Tibial nerve (tissue), 4 donors: Measurements from ENCODE around the gene WFDC11. TPM values are rescaled to one million over a fixed set of nuclear protein-coding genes. Genes with fewer than 3 reads are reported as not detected.
"Not testable (repeated sequence)": the region's sequence is repeated elsewhere in the genome, so short reads cannot be mapped to it uniquely, and the experiment has no call there.

ENCODE experiments used
- DNase-seq, 2 donors: peaks; one replicate each; pipeline ENCODE4 v3.0.0-alpha.2; 2019; ENCODE audit warnings: low spot score in 2 of 2
- H3K27ac ChIP-seq, 4 donors: fragments of 200-600 bp; sonication (generic) in 3 of 4; one replicate each; pipeline ENCODE4 v1.5.1; 2017 to 2019; ENCODE audit warnings: mild to moderate bottlenecking in 1 of 4
- H3K27me3 ChIP-seq, 2 donors: fragments of 200-600 bp; sonication (generic) in 1 of 2; one replicate each; pipeline versions ENCODE4 v1.5.1 to v1.6.0; 2017 to 2019
- H3K36me3 ChIP-seq, 3 donors: fragments of 200-600 bp; sonication (generic); one replicate each; pipeline ENCODE4 v1.5.1; 2018 to 2019
- H3K4me1 ChIP-seq, 4 donors: fragments of 200-600 bp; sonication (generic) in 3 of 4; one replicate each; pipeline ENCODE4 v1.5.1; 2017 to 2019
- H3K4me3 ChIP-seq, 4 donors: fragments of 200-600 bp; sonication (generic) in 3 of 4; one replicate each; pipeline ENCODE4 v1.5.1; 2017 to 2019; ENCODE audit warnings: mild to moderate bottlenecking in 1 of 4, moderate library complexity in 1 of 4
- H3K9me3 ChIP-seq, 4 donors: fragments of 200-600 bp; sonication (generic) in 3 of 4; one replicate each; pipeline ENCODE4 v1.5.1; 2017 to 2019
- EP300 ChIP-seq, 2 donors: sonication (generic); formaldehyde crosslinking; IDR thresholded peaks; one replicate each; pipeline ENCODE4 v1.6.1; 2017; ENCODE audit warnings: antibody characterized with exemption in 2 of 2, mild to moderate bottlenecking in 1 of 2
- POLR2A ChIP-seq, 2 donors: fragments of 450-650 bp; IDR thresholded peaks; one replicate each; pipeline ENCODE4 v1.6.1; 2017; ENCODE audit warnings: antibody characterized with exemption in 2 of 2, mild to moderate bottlenecking in 2 of 2, moderate library complexity in 2 of 2
- WGBS, 2 donors: methylation state at CpG; one replicate each; pipeline ENCODE4 v1.1.5; 2018; 5-methylcytosine and 5-hydroxymethylcytosine counted together
- total RNA-seq, 4 donors: library from RNA; depleted of rRNA; stranded (reverse); fragments of >200 nt; gene quantifications; one replicate each; pipeline ENCODE4 v1.1.0, GENCODE V29; 2016
- TF ChIP-seq, protein P1 (sequence below), 5 experiments: fragments of 200-600 bp in 3 of 5; fragments of 450-650 bp in 2 of 5; sonication (generic) in 3 of 5; IDR thresholded peaks; one replicate each; pipeline ENCODE4 v1.5.1; 2016 to 2019; ENCODE audit warnings: antibody characterized with exemption in 5 of 5, mild to moderate bottlenecking in 3 of 5, moderate library complexity in 2 of 5

WFDC11 gene
- not detected for total RNA-seq

DNA sequence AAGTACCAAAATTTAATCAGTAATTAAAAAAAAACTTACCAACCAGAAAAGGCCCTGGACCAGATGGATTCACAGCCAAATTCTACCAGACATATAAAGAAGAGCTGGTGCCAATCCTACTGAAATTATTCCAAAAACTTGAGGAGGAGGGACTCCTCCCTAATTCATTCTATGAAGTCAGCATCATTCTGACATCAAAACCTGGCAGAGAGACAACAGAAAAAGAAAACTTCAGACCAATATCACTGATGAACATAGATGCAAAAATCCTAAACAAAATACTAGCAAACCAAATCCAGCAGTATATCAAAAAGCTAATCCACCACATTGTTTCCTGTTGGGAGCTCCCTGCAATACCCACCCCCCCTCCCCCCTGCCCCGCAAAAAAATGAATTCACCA is at the start of gene WFDC11:
TSS of gene WFDC11 (minus strand) at position 101 of the 400 bp plus-strand sequence. CDS start 19,639 bp downstream, outside the sequence.
- Histone ChIP-seq H3K36me3 (no peaks in the 10 kb centered on the region), H3K27me3 (no peaks in the 10 kb centered on the region), H3K9me3 (peaks cover 0 to 10% (median 3%) of the 10 kb centered on the region in 4 donors), H3K4me1 (no peaks in the 10 kb centered on the region), H3K27ac (no peak within 1 kb of the TSS), H3K4me3 (no peak within 1 kb of the TSS)
- 59 to 67% methylated on average over 1 of the region's 1 CpG for WGBS, 2 donors
- DNase-seq: no peak
- no peak for TF ChIP-seq POLR2A (IDR thresholded peaks at IDR 0.05)
- no peak for TF ChIP-seq EP300 (IDR thresholded peaks at IDR 0.05)
- TF ChIP-seq, protein P1, sequence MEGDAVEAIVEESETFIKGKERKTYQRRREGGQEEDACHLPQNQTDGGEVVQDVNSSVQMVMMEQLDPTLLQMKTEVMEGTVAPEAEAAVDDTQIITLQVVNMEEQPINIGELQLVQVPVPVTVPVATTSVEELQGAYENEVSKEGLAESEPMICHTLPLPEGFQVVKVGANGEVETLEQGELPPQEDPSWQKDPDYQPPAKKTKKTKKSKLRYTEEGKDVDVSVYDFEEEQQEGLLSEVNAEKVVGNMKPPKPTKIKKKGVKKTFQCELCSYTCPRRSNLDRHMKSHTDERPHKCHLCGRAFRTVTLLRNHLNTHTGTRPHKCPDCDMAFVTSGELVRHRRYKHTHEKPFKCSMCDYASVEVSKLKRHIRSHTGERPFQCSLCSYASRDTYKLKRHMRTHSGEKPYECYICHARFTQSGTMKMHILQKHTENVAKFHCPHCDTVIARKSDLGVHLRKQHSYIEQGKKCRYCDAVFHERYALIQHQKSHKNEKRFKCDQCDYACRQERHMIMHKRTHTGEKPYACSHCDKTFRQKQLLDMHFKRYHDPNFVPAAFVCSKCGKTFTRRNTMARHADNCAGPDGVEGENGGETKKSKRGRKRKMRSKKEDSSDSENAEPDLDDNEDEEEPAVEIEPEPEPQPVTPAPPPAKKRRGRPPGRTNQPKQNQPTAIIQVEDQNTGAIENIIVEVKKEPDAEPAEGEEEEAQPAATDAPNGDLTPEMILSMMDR (IDR thresholded peaks at IDR 0.05): no peak

DNA sequence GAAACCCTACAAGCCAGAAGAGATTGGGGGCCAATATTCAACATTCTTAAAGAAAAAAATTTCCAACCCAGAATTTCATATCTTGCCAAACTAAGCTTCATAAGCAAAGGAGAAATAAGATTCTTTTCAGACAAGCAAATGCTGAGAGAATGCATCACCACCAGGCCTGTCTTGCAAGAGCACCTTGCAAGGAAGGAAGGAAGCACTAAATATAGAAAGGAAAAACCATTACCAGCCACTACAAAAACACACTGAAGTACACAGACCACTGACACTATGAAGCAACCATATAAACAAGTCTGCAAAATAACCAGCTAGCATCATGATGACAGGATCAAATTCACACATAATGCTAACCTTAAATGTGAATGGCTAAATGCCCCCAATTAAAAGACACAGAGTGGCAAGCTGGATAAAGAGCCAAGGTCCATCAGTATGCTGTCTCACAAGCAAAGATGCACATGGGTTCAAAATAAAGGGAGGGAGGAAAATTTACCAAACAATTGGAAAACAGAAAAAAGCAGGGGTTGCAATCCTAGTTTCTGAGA is 46.2 kb upstream of the WFDC11 start:
- H3K4me3 ChIP-seq, H3K27me3 ChIP-seq, H3K4me1 ChIP-seq, DNase-seq, H3K36me3 ChIP-seq, H3K27ac ChIP-seq: not testable (repeated sequence)
- peaks cover 0 to 12% (median 0%) of the 10 kb centered on the region in 4 donors for H3K9me3 ChIP-seq

DNA sequence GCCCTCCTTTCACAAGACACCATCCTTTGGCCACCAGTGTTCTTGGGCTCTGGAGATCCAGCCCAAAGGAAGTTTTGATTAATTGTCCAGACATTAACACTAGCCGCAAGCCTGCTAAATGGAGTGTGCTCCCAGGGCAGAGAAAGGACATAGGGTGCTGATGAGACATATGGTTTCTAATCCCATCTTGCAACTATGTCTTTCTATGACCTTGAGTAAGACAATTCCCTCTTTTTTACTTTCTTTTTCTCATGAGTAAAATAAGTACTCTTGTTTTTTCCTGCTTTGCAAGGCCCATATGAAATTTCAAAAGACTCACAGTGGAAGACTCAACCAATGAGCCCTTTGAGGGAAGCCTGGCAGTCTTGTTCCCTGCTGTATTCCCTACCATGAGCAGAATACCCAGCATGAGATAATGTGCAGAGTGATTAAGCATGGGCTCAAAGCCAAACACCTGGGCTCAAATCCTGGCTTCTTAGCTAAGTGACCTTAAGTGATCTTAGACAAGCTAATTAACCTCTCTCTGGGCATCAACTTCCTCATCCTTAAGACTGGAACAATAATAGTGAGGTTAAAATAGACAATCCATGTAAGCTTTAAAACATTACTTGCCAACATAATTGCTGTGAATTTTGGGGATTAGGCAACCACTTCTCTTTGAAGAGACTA is 35.1 kb upstream of the WFDC11 start, which contains the start of gene WFDC10B:
TSS of gene WFDC10B (minus strand) at position 51 of the 669 bp plus-strand sequence. CDS start 19,027 bp downstream, outside the sequence.
- H3K27me3 ChIP-seq: no peaks in the 10 kb centered on the region
- DNase-seq: no peak
- H3K4me1 ChIP-seq: no peaks in the 10 kb centered on the region
- no peak within 1 kb of the TSS for H3K27ac ChIP-seq
- WGBS, 2 donors: 58 to 71% methylated on average over 1 of the region's 1 CpG
- TF ChIP-seq EP300 (IDR thresholded peaks at IDR 0.05): no peak
- TF ChIP-seq POLR2A (IDR thresholded peaks at IDR 0.05): no peak
- TF ChIP-seq, protein P1 (IDR thresholded peaks at IDR 0.05): no peak
- H3K4me3 ChIP-seq: no peak within 1 kb of the TSS
- H3K9me3 ChIP-seq: no peaks in the 10 kb centered on the region
- no peaks in the 10 kb centered on the region for H3K36me3 ChIP-seq

DNA sequence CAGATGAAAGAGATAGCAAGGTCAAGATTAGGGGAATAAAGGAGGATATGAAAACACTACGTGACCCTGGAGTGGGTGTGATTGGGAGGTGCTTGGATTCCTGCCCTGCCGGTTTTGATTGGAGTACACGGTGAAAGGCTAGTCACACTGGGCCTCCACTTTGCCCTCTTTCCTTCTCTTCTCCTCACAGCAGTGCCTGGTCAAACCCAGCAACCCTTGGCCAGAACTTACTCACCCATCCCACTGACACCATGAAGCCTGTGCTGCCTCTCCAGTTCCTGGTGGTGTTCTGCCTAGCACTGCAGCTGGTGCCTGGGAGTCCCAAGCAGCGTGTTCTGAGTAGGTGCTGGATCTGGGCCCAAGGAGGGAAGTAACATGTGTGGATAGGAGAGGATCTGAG is 31.8 kb upstream of the WFDC11 start, which contains the start of gene WFDC13:
TSS of gene WFDC13 (plus strand) at position 166 of the 400 bp plus-strand sequence. CDS start at position 252, 86 bp downstream.
- H3K36me3 ChIP-seq: no peaks in the 10 kb centered on the region
- no peak within 1 kb of the TSS for H3K27ac ChIP-seq
- no peaks in the 10 kb centered on the region for H3K4me1 ChIP-seq
- no peak for DNase-seq
- TF ChIP-seq POLR2A (IDR thresholded peaks at IDR 0.05) (no peak), EP300 (IDR thresholded peaks at IDR 0.05) (no peak)
- TF ChIP-seq, protein P1 (IDR thresholded peaks at IDR 0.05): no peak
- H3K27me3 ChIP-seq: no peaks in the 10 kb centered on the region
- no peaks in the 10 kb centered on the region for H3K9me3 ChIP-seq
- WGBS, 2 donors: 63 to 67% methylated on average over 4 of the region's 4 CpGs
- no peak within 1 kb of the TSS for H3K4me3 ChIP-seq

DNA sequence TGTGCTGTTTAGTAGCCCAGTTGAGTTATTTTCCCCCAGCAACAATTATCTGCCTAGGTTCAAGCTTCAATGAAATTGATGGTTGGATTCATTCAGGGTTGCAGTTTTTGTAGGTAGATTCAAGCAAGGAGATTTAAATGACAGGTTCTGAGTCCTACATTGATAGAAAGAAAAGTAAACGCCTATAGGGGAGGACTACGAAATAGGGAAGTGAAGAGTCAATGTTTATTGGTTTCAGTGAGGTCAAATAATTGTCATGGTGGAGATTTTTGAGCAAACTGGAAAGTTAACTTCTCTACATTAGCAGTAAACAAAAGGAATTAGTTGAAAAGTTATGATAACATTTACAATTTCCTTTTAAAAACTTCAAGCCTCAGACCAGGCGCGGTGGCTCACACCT is 31.1 kb upstream of the WFDC11 start:
- Histone ChIP-seq H3K4me1 (no peaks in the 10 kb centered on the region), H3K9me3 (no peaks in the 10 kb centered on the region), H3K4me3 (no peak overlapping the region), H3K27me3 (no peaks in the 10 kb centered on the region), H3K27ac (no peak overlapping the region), H3K36me3 (no peaks in the 10 kb centered on the region)
- WGBS, 2 donors: 82 to 85% methylated on average over 4 of the region's 4 CpGs
- DNase-seq: no peak
- TF ChIP-seq EP300 (IDR thresholded peaks at IDR 0.05) (no peak), POLR2A (IDR thresholded peaks at IDR 0.05) (no peak)
- TF ChIP-seq, protein P1 (IDR thresholded peaks at IDR 0.05): no peak
